ENCODE measurements around the gene AMPD2. TPM values are rescaled to one million over a fixed set of nuclear protein-coding genes. Genes with fewer than 3 reads are reported as not detected.
"Not testable (repeated sequence)": the region's sequence is repeated elsewhere in the genome, so short reads cannot be mapped to it uniquely, and the experiment has no call there.

AMPD2 gene
- polyA plus RNA-seq, 3 donors, result 46.8 to 65.3 (median 52.0) TPM

- no peak for DNase-seq (ENCODE audit: extremely low read depth in 1 of 11, low read depth in 9 of 11, low spot score in 4 of 11)
These were observed 41.8 kb downstream of the AMPD2 start for GRCh38 chr1:109661391-109661790.

- no peak for DNase-seq (ENCODE audit: extremely low read depth in 1 of 11, low read depth in 9 of 11, low spot score in 4 of 11)
These were observed 45.0 kb downstream of the AMPD2 start for GRCh38 chr1:109664671-109665070.

- DNase-seq (ENCODE audit: extremely low read depth in 1 of 11, low read depth in 9 of 11, low spot score in 4 of 11), result peak; percentile 69 to 93 (median 86)
These were observed 48.0 kb downstream of the AMPD2 start, which contains the start of gene GSTM2 for GRCh38 chr1:109667452-109668122. GSTM2 (plus strand) TSS chr1:109668057; CDS start chr1:109668116, 59 bp downstream.

DNA sequence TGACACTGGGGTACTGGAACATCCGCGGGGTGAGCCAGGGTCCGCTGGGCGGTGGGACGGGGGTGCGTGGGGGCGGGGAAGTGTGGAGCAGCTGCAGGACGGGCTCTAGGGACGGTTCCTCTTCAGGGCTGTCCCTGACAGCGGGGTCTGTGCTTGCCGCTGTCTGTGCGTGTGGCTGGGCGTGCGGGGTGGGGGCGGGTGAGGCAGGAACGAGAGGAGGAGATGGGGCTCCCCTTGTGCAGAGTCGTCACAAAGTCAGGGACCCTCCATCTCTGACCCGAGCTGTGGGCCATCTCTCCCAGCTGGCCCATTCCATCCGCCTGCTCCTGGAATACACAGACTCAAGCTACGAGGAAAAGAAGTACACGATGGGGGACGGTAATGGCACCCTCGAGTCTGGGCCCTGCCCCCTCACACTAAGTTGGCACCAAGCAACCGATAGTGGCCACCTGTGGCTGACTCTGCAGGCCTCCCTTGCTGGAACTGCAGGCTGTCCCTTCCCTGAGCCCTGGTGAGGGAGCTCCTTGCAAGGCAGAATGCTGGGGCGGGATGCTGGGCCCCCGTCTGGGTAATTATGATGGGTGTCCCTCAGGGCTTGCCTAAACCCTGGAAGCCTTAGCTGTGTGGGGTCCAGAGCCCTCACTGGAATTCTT lies 48.6 kb downstream of the AMPD2 start:
- DNase-seq (ENCODE audit: extremely low read depth in 1 of 11, low read depth in 9 of 11, low spot score in 4 of 11), result no peak

- no peak for DNase-seq (ENCODE audit: extremely low read depth in 1 of 11, low read depth in 9 of 11, low spot score in 4 of 11)
These were observed 49.8 kb downstream of the AMPD2 start for GRCh38 chr1:109669246-109669948.

GRCh38 chr1:109669949-109670302 lies 50.3 kb downstream of the AMPD2 start:
- not testable (repeated sequence) for DNase-seq (ENCODE audit: extremely low read depth in 1 of 11, low read depth in 9 of 11, low spot score in 4 of 11)

GRCh38 chr1:109671067-109671466 lies 51.4 kb downstream of the AMPD2 start:
- DNase-seq (ENCODE audit: extremely low read depth in 1 of 11, low read depth in 9 of 11, low spot score in 4 of 11), result no peak

- DNase-seq (ENCODE audit: extremely low read depth in 1 of 11, low read depth in 9 of 11, low spot score in 4 of 11), result not testable (repeated sequence)
These were observed 54.2 kb downstream of the AMPD2 start for GRCh38 chr1:109673861-109674260.

GRCh38 chr1:109676683-109677381 lies 57.2 kb downstream of the AMPD2 start:
- DNase-seq (ENCODE audit: extremely low read depth in 1 of 11, low read depth in 9 of 11, low spot score in 4 of 11), result not testable (repeated sequence)

GRCh38 chr1:109677459-109677858 lies 57.8 kb downstream of the AMPD2 start:
- DNase-seq (ENCODE audit: extremely low read depth in 1 of 11, low read depth in 9 of 11, low spot score in 4 of 11), result no peak

- DNase-seq (ENCODE audit: extremely low read depth in 1 of 11, low read depth in 9 of 11, low spot score in 4 of 11), result not testable (repeated sequence)
These were observed 59.0 kb downstream of the AMPD2 start for GRCh38 chr1:109678637-109679036.

Other genes with a start within 250 kb of the AMPD2 start
- 10 to 100 TPM; 50.9 to 60.4 (median 53.3) TPM for gene SORT1, start 221.9 kb upstream of the AMPD2 start, polyA plus RNA-seq (ENCODE audit: insufficient read length in 3 of 3)
- gene PSMA5, start 193.4 kb upstream of the AMPD2 start, polyA plus RNA-seq (ENCODE audit: insufficient read length in 3 of 3), result 100 to 1,000 TPM in 2 of 3 donors, 10 to 100 TPM in 1; 96.1 to 128 (median 106) TPM
- 10 to 100 TPM in 2 of 3 donors, 1 to 10 TPM in 1; 8.6 to 15.0 (median 10.8) TPM for gene SYPL2, start 153.3 kb upstream of the AMPD2 start, polyA plus RNA-seq (ENCODE audit: insufficient read length in 3 of 3)
- 10 to 100 TPM in 2 of 3 donors, 1 to 10 TPM in 1; 9.5 to 13.2 (median 12.3) TPM for gene ATXN7L2, start 135.9 kb upstream of the AMPD2 start, polyA plus RNA-seq (ENCODE audit: insufficient read length in 3 of 3)
- gene CYB561D1, start 125.7 kb upstream of the AMPD2 start, polyA plus RNA-seq (ENCODE audit: insufficient read length in 3 of 3), result 10 to 100 TPM in 1 of 3 donors, 1 to 10 TPM in 2; 8.7 to 10.9 (median 9.5) TPM
- 1 to 10 TPM; 6.2 to 8.1 (median 6.7) TPM for gene AMIGO1, start 110.1 kb upstream of the AMPD2 start, polyA plus RNA-seq (ENCODE audit: insufficient read length in 3 of 3)
- under 1 TPM; 0.45 to 0.87 (median 0.78) TPM for gene GPR61, start 80.0 kb upstream of the AMPD2 start, polyA plus RNA-seq (ENCODE audit: insufficient read length in 3 of 3)
- gene GNAI3, start 71.2 kb upstream of the AMPD2 start, polyA plus RNA-seq (ENCODE audit: insufficient read length in 3 of 3), result 10 to 100 TPM; 11.7 to 13.5 (median 12.1) TPM
- not detected for gene GNAT2, start 221 bp upstream of the AMPD2 start, polyA plus RNA-seq (ENCODE audit: insufficient read length in 3 of 3)
- gene GSTM4, start 36.3 kb downstream of the AMPD2 start, polyA plus RNA-seq (ENCODE audit: insufficient read length in 3 of 3), result 10 to 100 TPM; 57.8 to 63.2 (median 62.2) TPM
- 100 to 1,000 TPM; 190 to 270 (median 197) TPM for gene GSTM2, start 48.2 kb downstream of the AMPD2 start, polyA plus RNA-seq (ENCODE audit: insufficient read length in 3 of 3)
- gene GSTM1, start 68.0 kb downstream of the AMPD2 start, polyA plus RNA-seq (ENCODE audit: insufficient read length in 3 of 3), result 100 to 1,000 TPM in 2 of 3 donors, 1 to 10 TPM in 1; 2.9 to 111 (median 105) TPM
- 10 to 100 TPM; 42.1 to 65.8 (median 42.5) TPM for gene GSTM5, start 92.4 kb downstream of the AMPD2 start, polyA plus RNA-seq (ENCODE audit: insufficient read length in 3 of 3)
- gene GSTM3, start 121.2 kb downstream of the AMPD2 start, polyA plus RNA-seq (ENCODE audit: insufficient read length in 3 of 3), result 100 to 1,000 TPM; 168 to 208 (median 174) TPM
- gene EPS8L3, start 144.1 kb downstream of the AMPD2 start, polyA plus RNA-seq (ENCODE audit: insufficient read length in 3 of 3), result 1 to 10 TPM in 1 of 3 donors, under 1 TPM in 2; 0.52 to 1.7 (median 0.62) TPM